ENCODE measurements around the gene PRSS8. TPM values are rescaled to one million over a fixed set of nuclear protein-coding genes. Genes with fewer than 3 reads are reported as not detected.

The PRSS8 gene
- total RNA-seq (2013) = 0.06 TPM
- polyA plus RNA-seq (under 1 TPM in 1 of 3 donors, not detected in 2; 0.15 TPM), polyA minus RNA-seq (0.14 and 0.48 TPM in 2 replicates), total RNA-seq (0.06 to 0.81 (median 0.37) reads per million in 11 experiments)

GRCh38 chr16:31135535-31136286, at the start of gene PRSS8:
Gene PRSS8 (minus strand): TSS chr16:31135727. CDS start chr16:31135498, 229 bp downstream.
- no peak for TF ChIP-seq CTCF (IDR thresholded peaks at IDR 0.05)
- Histone ChIP-seq H3K79me2 (ENCODE audit: insufficient read depth, low read length) (no peaks in the 10 kb centered on the region), H3K9me3 (replicated peaks in 1 of 2; ENCODE audit: control insufficient read depth in 1 of 2, insufficient read depth in 1 of 2, low read length in 2 of 2) (no peaks in the 10 kb centered on the region), H4K20me1 (ENCODE audit: insufficient read depth, low read length) (no peaks in the 10 kb centered on the region), H2AFZ (ENCODE audit: insufficient read depth, low read depth, low read length, poor library complexity, severe bottlenecking) (no peak within 1 kb of the TSS), H3K27ac (ENCODE audit: low read depth in 1 of 2, low read length in 2 of 2) (peak within 1 kb of the TSS in 1 of 2 donors; percentile 65), H3K4me2 (replicated peaks; ENCODE audit: extremely low read depth, low read length, poor library complexity, severe bottlenecking) (peak within 1 kb of the TSS; percentile 25), H3K36me3 (replicated peaks in 1 of 2; ENCODE audit: control insufficient read depth in 1 of 2, insufficient read depth in 2 of 2, low read length in 2 of 2) (peaks cover 23 to 27% of the 10 kb centered on the region in 2 donors), H3K4me1 (ENCODE audit: control insufficient read depth in 1 of 2, insufficient read depth in 2 of 2, low read length in 2 of 2) (peaks cover 34 to 54% of the 10 kb centered on the region in 2 donors), H3K4me3 (replicated peaks in 1 of 3; ENCODE audit: low read depth in 2 of 3, low read length in 3 of 3) (peak within 1 kb of the TSS in 1 of 3 experiments; percentile 8), H3K27me3 (ENCODE audit: control insufficient read depth in 2 of 2, insufficient read depth in 2 of 2, low read length in 2 of 2) (no peaks in the 10 kb centered on the region), H3K9ac (ENCODE audit: insufficient read depth, low read length, poor library complexity, severe bottlenecking) (no peak within 1 kb of the TSS)
- peaks cover 34% of the 10 kb centered on the region for H3K4me1 Mint-ChIP-seq
- DNase-seq = peak in 1 of 3 donors; percentile 5
- 92% methylated on average over 17 of the region's 22 CpGs for WGBS (ENCODE audit: insufficient coverage)
- H3K9me3 Mint-ChIP-seq = peaks cover 0 to 2% (median 0%) of the 10 kb centered on the region in 7 donors
- H3K27ac Mint-ChIP-seq = peak within 1 kb of the TSS; percentile 60 to 91 (median 82)
- H3K27me3 Mint-ChIP-seq (ENCODE audit: low read depth in 3 of 3) = peaks cover 0 to 1% (median 1%) of the 10 kb centered on the region in 3 donors
- H3K36me3 Mint-ChIP-seq = peaks cover 30 to 33% of the 10 kb centered on the region in 2 donors
- intact Hi-C loops (cut with micrococcal nuclease) = no loop called here
- peak within 1 kb of the TSS in 1 of 2 donors; percentile 46 for H3K4me3 Mint-ChIP-seq

- Histone ChIP-seq H3K9ac (ENCODE audit: insufficient read depth, low read length, poor library complexity, severe bottlenecking) (no peak overlapping the region), H3K4me3 (replicated peaks in 1 of 3; ENCODE audit: low read depth in 2 of 3, low read length in 3 of 3) (no peak overlapping the region), H3K4me1 (ENCODE audit: control insufficient read depth in 1 of 2, insufficient read depth in 2 of 2, low read length in 2 of 2) (peaks cover 48 to 51% of the 10 kb centered on the region in 2 donors), H3K27me3 (ENCODE audit: control insufficient read depth in 2 of 2, insufficient read depth in 2 of 2, low read length in 2 of 2) (no peaks in the 10 kb centered on the region), H3K79me2 (ENCODE audit: insufficient read depth, low read length) (peaks cover 91% of the 10 kb centered on the region), H3K9me3 (replicated peaks in 1 of 2; ENCODE audit: control insufficient read depth in 1 of 2, insufficient read depth in 1 of 2, low read length in 2 of 2) (no peaks in the 10 kb centered on the region), H3K36me3 (replicated peaks in 1 of 2; ENCODE audit: control insufficient read depth in 1 of 2, insufficient read depth in 2 of 2, low read length in 2 of 2) (peaks cover 68 to 78% of the 10 kb centered on the region in 2 donors), H3K4me2 (replicated peaks; ENCODE audit: extremely low read depth, low read length, poor library complexity, severe bottlenecking) (no peak overlapping the region), H4K20me1 (ENCODE audit: insufficient read depth, low read length) (peaks cover 99% of the 10 kb centered on the region), H3K27ac (ENCODE audit: low read depth in 1 of 2, low read length in 2 of 2) (peak overlapping the region in 1 of 2 donors; percentile 58), H2AFZ (ENCODE audit: insufficient read depth, low read depth, low read length, poor library complexity, severe bottlenecking) (no peak overlapping the region)
- Mint-ChIP-seq H3K27ac (peak overlapping the region in 5 of 7 donors; percentile 33 to 82 (median 63)), H3K4me3 (no peak overlapping the region), H3K4me1 (peaks cover 58% of the 10 kb centered on the region), H3K9me3 (no peaks in the 10 kb centered on the region), H3K27me3 (ENCODE audit: low read depth in 3 of 3) (peaks cover 0 to 1% (median 0%) of the 10 kb centered on the region in 3 donors), H3K36me3 (peaks cover 77 to 79% of the 10 kb centered on the region in 2 donors)
- intact Hi-C loops (cut with micrococcal nuclease) = loop anchor here in 1 of 2 donors (5.0 kb wide), 1 partner anchor 172 kb away; the partner anchor contains the start of gene ITGAX
- no peak for TF ChIP-seq CTCF (IDR thresholded peaks at IDR 0.05)
- no peak for DNase-seq
- WGBS (ENCODE audit: insufficient coverage) = 91% methylated on average over 5 of the region's 14 CpGs
These were observed 49.4 kb upstream of the PRSS8 start for GRCh38 chr16:31184888-31185287.
